PFSK-1 (cell line): Measurements from ENCODE around the gene AGFG2.

ENCODE experiments used
- POLR2AphosphoS5 ChIP-seq: IDR thresholded peaks from 2 replicates; pipeline ENCODE4 v1.6.1; 2012; ENCODE audit warnings: low read depth, mild to moderate bottlenecking, control low read depth, low read length, moderate library complexity
- REST ChIP-seq, 2 experiments: IDR thresholded peaks; 2 replicates each; pipeline versions ENCODE4 v1.6.1 to v1.8.0; 2011 to 2012; ENCODE audit warnings: low read depth in 2 of 2, low read length in 2 of 2, control low read depth in 1 of 2, inconsistent platforms in 1 of 2, mild to moderate bottlenecking in 1 of 2, moderate library complexity in 1 of 2; ENCODE audit not compliant: insufficient read depth in 1 of 2
- TAF1 ChIP-seq: IDR thresholded peaks from 2 replicates; pipeline ENCODE4 v1.6.1; 2012; ENCODE audit warnings: low read length, control low read depth, borderline replicate concordance; ENCODE audit not compliant: insufficient read depth

GRCh38 chr7:100574362-100575205, 35.6 kb downstream of the AGFG2 start:
- no peak for TF ChIP-seq TAF1
- TF ChIP-seq POLR2AphosphoS5 = no peak
- TF ChIP-seq REST (IDR thresholded peaks at IDR 0.05; ENCODE audit: insufficient read depth in 1 of 2, low read depth in 2 of 2, low read length in 2 of 2) = no peak
